Measurements from ENCODE around the gene HIRIP3. TPM values are rescaled to one million over a fixed set of nuclear protein-coding genes. Genes with fewer than 3 reads are reported as not detected.

The HIRIP3 gene
- total and polyA plus RNA-seq, 2 of the 8 experiments (the other 6 are each of a cell fraction or from before 2014, with no cell fraction given): 11.9 to 18.5 TPM

GRCh38 chr16:30010844-30011713 is 15.7 kb upstream of the HIRIP3 start, which contains the start of gene DOC2A:
DOC2A (minus strand) TSS chr16:30011027; CDS start chr16:30010222, 805 bp downstream.
- Histone ChIP-seq H3K9ac (replicated peaks in 1 of 4; ENCODE audit: extremely low read depth in 1 of 4, low read depth in 3 of 4, low read length in 3 of 4) (peak within 1 kb of the TSS in 1 of 4 experiments; percentile 36; a peak in 1 of 7 replicates), H2AFZ (ENCODE audit: low read length) (no peak within 1 kb of the TSS; the same call in 1 of the 2 replicates), H3K27ac (ENCODE audit: low read depth, low read length) (no peak within 1 kb of the TSS), H2BK20ac (ENCODE audit: low read length) (no peak within 1 kb of the TSS), H3K4me1 (replicated peaks in 1 of 4; ENCODE audit: control insufficient read depth in 3 of 4, insufficient read depth in 4 of 4, low read length in 3 of 4) (peaks cover 0 to 19% (median 13%) of the 10 kb centered on the region in 4 experiments; a peak in 6 of 7 replicates), H4K91ac (replicated peaks; ENCODE audit: insufficient read length, low read length) (peak within 1 kb of the TSS; percentile 85), H4K20me1 (replicated peaks in 1 of 2; ENCODE audit: control insufficient read depth in 1 of 2, insufficient read depth in 2 of 2, low read length in 2 of 2) (peaks cover 1 to 6% of the 10 kb centered on the region in 2 experiments), H3K27me3 (replicated peaks in 1 of 4; ENCODE audit: control insufficient read depth in 3 of 4, extremely low read depth in 1 of 4, insufficient read depth in 3 of 4, low read length in 3 of 4) (peaks cover 0 to 23% (median 13%) of the 10 kb centered on the region in 4 experiments; a peak in 5 of 7 replicates), H2BK15ac (ENCODE audit: low read length) (peak within 1 kb of the TSS; percentile 31; the same call in 1 of the 2 replicates), H4K8ac (ENCODE audit: extremely low read depth, insufficient read depth, low read length) (no peak within 1 kb of the TSS; the same call in 1 of the 2 replicates), H2BK120ac (replicated peaks; ENCODE audit: low read depth, low read length) (peak within 1 kb of the TSS; percentile 54), H3K79me2 (ENCODE audit: control insufficient read depth in 1 of 2, insufficient read depth in 2 of 2, low read length in 2 of 2) (no peaks in the 10 kb centered on the region), H3K14ac (ENCODE audit: insufficient read length) (no peak within 1 kb of the TSS), H3K4me2 (ENCODE audit: insufficient read depth in 1 of 2, low read depth in 2 of 2, low read length in 2 of 2) (peak within 1 kb of the TSS; percentile 77 to 96), H3K18ac (ENCODE audit: extremely low read depth, low read length) (no peak within 1 kb of the TSS; the same call in 1 of the 2 replicates), H2BK5ac (ENCODE audit: low read depth, low read length) (peak within 1 kb of the TSS; percentile 24; the same call in 1 of the 2 replicates), H3K56ac (replicated peaks; ENCODE audit: insufficient read length, low read depth, low read length) (no peak within 1 kb of the TSS), H2BK12ac (ENCODE audit: low read depth, low read length) (peak within 1 kb of the TSS; percentile 68; the same call in 1 of the 2 replicates), H3K23me2 (ENCODE audit: low read depth, low read length) (peaks cover 16% of the 10 kb centered on the region), H4K5ac (ENCODE audit: insufficient read length, low read depth, low read length) (no peak within 1 kb of the TSS), H3K4ac (replicated peaks; ENCODE audit: insufficient read length, low read depth, low read length) (no peak within 1 kb of the TSS), H2AK5ac (ENCODE audit: low read depth, low read length) (0 out of 2 replicates have a peak within 1 kb of the TSS, but pooled peaks have one; percentile 13), H3K36me3 (ENCODE audit: control insufficient read depth in 2 of 4, insufficient read depth in 4 of 4, low read length in 3 of 4) (peaks cover 0 to 2% (median 0%) of the 10 kb centered on the region in 4 experiments; a peak in 1 of 8 replicates), H3K9me3 (ENCODE audit: insufficient read depth in 2 of 2, low read depth in 1 of 2, low read length in 1 of 2) (no peaks in the 10 kb centered on the region), H3K4me3 (ENCODE audit: extremely low read depth in 1 of 4, insufficient read depth in 2 of 4, low read depth in 3 of 4, low read length in 4 of 4) (peak within 1 kb of the TSS; percentile 45 to 79 (median 74)), H3K23ac (ENCODE audit: insufficient read length) (no peak within 1 kb of the TSS), H3K79me1 (ENCODE audit: low read depth, low read length) (no peaks in the 10 kb centered on the region)
- CTCF ChIA-PET (ENCODE audit: partially characterized antibody): interaction anchor here (1.2 to 3.1 kb wide), 2 partner anchors 11 to 163 kb away, joined by 3 to 10 read pairs; no protein-coding TSS in a partner anchor
- POLR2A ChIA-PET (ENCODE audit: partially characterized antibody): interaction anchor here (0.7 to 2.6 kb wide), 6 partner anchors 10 to 198 kb away, joined by 3 to 10 read pairs (median 4); partner anchors contain the start of genes HIRIP3 and TLCD3B
- WGBS, 2 experiments (ENCODE audit: extremely low coverage in 1 of 2, insufficient coverage in 1 of 2, insufficient read length in 1 of 2, insufficient replicate concordance in 2 of 2, low coverage in 1 of 2, low lambda C conversion rate in 2 of 2, missing lambda C conversion rate in 1 of 2): 0% methylated on average over 9 of the region's 99 CpGs; no CpG with 5 or more reads in 1 of the 2 experiments
- peak in 1 of 2 experiments; percentile 81 for DNase-seq (ENCODE audit: low read depth in 1 of 2, low spot score in 2 of 2)
- no peak for FAIRE-seq
- TF ChIP-seq HDAC6 (IDR thresholded peaks at IDR 0.05; ENCODE audit: low read depth, low read length) (no peak), HDAC2 (IDR thresholded peaks at IDR 0.05; ENCODE audit: borderline replicate concordance in 1 of 2, low read depth in 2 of 2, low read length in 2 of 2) (no peak), YY1 (IDR thresholded peaks at IDR 0.05; ENCODE audit: low read depth, low read length) (peak; percentile 46; the same call in 1 of the 2 replicates), EGR1 (IDR thresholded peaks at IDR 0.05; ENCODE audit: borderline replicate concordance, low read depth, low read length) (peak; percentile 73; the same call in 1 of the 2 replicates), SIN3A (conservative IDR thresholded peaks at IDR 0.05 in 1 of 2, IDR thresholded peaks at IDR 0.05 in 1 of 2; ENCODE audit: low read depth in 1 of 2, low read length in 2 of 2) (peak in 1 of 2 experiments; percentile 18; a peak in 1 of 4 replicates), MAX (IDR thresholded peaks at IDR 0.05) (peak; percentile 65; the same call in 1 of the 2 replicates), RBBP5 (IDR thresholded peaks at IDR 0.05; ENCODE audit: borderline replicate concordance, low read depth, low read length) (peak; percentile 50)
- TF ChIP-seq, protein P1, sequence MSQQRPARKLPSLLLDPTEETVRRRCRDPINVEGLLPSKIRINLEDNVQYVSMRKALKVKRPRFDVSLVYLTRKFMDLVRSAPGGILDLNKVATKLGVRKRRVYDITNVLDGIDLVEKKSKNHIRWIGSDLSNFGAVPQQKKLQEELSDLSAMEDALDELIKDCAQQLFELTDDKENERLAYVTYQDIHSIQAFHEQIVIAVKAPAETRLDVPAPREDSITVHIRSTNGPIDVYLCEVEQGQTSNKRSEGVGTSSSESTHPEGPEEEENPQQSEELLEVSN (IDR thresholded peaks at IDR 0.05): no peak
